Left kidney (tissue), 2 donors: ENCODE measurements around the gene RHCG. TPM values are rescaled to one million over a fixed set of nuclear protein-coding genes. Genes with fewer than 3 reads are reported as not detected.
"Not testable (repeated sequence)": the region's sequence is repeated elsewhere in the genome, so short reads cannot be mapped to it uniquely, and the experiment has no call there.

Source experiments
- DNase-seq: peaks from one replicate; pipeline ENCODE4 v3.0.0-alpha.2; 2013
- polyA plus RNA-seq: library from polyadenylated mRNA; unstranded; fragments of 120-200 nt; gene quantifications from one replicate; pipeline ENCODE4 v1.2.1, GENCODE V29; 2013; ENCODE audit not compliant: insufficient read length

Gene RHCG
- polyA plus RNA-seq, 1 donor, result 1.9 TPM

DNA sequence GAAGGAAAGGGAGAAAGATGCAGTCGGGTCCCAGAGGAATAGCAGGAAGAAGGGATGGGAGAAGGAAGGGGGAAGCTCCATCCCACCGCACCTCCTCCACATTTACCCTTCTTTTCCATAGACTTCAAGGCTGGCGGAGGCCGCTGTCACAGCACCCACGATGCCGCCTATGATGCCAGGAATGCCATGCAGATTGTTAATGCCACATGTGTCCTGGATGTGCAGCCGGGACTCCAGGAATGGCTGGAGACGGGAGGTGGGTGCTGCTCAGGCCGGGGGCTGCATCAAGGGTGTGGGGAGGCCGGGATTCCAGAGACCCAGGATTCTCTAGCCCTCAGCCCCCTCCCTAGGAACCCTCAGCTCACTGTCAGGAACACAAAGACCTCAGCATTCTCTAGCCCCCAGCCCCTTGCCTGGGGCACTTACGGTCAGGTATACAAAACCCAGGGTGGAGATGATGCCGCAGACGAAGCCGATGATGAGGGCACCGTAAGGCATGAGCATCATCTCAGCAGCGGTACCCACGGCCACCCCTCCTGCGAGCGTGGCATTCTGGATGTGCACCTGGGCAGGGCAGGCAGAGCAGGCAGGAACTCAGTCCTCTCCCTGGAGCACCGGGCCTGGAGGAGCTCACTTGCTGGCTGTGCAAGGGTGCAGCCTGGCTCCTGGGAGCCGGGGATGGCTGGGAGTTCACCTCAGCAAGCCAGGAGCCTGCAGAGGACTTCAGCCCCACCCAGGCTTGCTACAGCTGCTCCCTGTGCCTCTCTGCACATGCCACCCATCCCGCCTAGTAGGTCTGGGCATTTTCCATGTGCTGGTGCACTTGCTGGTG lies 18.8 kb downstream of the RHCG start:
- no peak for DNase-seq

DNA sequence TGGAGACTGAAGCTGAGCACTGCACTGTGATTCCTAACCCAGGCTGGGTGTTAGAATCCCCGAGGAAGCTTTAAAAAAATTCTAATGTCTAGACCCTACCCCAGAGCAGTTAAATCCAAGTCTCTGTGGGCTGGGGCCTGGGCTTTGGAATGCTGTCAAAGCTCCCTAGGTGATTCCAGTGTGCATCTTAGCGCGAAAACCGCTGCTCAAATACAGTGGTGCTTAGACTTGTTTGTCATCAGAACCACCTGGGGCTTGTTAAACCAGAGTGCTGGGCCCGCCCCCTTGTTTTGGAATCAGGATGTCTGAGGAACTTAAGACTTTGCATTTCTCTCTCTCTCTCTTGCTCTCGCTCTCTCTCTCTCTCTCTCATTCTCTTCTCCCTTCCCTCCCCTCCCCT lies 20.7 kb downstream of the RHCG start:
- DNase-seq, result no peak

DNA sequence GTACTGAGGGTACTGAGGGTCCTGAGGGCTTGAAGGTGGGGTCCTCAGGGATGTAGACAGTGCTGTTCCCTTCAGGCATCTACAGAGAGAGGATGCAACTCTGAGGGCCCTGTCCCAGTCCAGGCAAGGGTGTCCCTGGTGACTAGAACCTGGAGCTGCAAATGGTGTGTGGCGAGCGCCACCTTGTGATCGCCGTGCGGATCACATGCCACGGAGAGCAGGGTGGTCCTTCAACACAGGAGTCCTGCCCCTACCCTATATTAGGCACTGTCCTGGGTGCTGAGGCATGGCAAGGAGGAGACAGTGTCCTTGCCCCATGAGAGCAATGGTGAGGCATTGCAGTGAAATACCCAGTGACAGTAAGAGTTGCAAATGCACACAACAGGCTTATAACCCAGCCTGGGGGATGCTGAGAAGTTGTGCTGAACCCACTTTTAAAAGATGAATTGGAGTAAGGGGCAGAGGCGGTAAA lies 23.6 kb downstream of the RHCG start:
- DNase-seq, result no peak

DNA sequence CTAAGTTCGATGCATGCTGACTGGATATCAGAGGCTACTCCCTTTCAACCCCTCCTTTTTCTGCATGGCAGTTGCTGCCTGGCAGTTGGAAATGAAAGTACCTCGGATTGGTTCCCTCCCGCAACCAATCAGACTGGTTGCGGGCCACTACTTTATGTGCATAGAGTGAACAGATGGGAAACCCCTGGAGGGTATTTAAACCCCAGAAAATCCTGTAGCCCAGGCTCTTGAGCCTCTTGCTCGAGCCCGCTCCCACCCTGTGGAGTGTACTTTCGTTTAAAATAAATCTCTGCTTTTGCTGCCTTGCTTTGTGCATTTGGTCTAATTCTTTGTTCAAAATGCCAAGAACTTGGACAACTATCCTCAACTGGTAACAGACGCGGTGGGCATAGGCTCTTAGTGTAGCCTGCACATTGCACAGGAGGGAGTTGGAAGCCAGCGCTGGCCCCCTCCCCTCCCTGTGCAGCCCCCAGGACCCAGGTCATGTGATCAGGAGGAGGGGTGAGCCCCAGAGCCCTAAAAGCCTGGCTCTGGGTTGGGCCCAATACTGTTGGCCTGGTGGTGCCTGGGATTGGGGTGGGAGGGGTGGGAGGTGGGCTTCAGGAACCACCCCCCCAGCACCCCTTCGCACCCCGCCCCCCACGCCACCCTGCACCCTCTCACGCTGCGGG lies 26.8 kb downstream of the RHCG start:
- no peak for DNase-seq

DNA sequence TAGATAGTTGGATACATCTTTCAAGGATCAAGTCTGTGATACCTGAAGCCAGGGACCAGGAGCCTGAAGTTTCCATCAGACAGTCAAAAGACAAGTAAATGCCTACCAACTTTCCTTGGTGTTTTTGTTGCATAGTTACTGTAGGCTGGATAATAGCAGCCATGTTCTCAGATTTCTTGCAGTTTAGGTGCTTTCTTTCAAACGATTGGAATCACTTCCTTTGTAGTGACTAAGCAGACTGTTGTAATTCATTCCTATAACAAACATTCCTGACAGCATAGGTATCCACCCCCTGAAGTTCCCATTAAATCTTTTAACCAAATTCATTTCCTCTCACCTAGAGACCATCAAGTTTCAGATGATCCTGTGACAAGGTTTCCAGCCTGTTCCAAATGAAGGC lies 27.6 kb downstream of the RHCG start:
- DNase-seq, result not testable (repeated sequence)

DNA sequence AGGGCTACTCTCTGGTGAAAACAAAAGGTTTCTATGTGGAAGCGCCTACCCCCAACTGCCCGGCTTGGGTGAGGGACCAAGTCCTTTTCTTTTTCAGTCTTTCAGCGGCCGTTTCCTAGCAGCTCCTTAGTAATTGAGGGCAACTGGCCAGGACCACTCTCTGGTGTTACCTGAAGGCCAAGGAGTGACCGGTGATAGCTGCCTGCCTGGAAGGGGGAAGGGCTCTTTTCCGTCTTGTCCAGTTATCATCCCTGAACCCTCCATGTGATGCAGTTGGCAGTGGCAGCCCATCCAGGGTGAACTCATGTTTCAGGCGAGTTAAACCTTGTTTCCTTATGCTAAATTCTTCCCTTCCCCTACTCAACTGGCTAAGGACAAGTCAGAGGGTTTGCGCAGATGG lies 33.3 kb downstream of the RHCG start:
- DNase-seq, result no peak

DNA sequence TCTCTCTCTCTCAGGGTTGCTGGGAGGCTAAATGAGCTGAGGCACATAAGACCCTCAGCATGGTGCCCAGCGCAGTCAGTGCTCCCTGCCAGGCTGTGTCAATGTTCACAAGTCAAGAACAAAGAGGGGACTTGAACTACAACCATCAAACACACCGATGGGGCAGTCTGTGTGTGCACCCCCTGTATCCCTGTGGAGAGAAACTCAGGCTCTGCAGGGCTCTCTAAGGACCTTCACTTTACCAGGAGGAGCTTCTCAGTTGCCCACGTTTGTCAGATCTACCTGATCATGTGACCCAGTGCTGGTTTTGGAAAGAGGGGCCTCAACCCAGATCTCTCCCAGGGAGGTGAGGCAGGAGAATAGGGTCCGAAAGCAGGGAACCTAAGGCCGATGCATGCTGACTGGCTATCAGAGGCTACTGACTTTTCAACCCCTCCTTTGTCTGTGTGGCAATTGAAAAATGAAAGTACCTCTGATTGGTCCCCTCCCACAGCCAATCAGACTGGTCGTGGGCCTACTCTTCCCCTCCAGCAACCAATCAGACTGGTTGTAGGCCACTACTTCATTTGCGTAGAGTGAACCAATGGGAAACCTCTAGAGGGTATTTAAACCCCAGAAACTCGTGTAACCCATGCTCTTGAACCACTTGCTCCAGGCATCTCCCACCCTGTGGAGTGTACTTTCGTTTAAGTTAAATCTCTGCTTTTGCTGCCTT lies 34.0 kb downstream of the RHCG start:
- no peak for DNase-seq

DNA sequence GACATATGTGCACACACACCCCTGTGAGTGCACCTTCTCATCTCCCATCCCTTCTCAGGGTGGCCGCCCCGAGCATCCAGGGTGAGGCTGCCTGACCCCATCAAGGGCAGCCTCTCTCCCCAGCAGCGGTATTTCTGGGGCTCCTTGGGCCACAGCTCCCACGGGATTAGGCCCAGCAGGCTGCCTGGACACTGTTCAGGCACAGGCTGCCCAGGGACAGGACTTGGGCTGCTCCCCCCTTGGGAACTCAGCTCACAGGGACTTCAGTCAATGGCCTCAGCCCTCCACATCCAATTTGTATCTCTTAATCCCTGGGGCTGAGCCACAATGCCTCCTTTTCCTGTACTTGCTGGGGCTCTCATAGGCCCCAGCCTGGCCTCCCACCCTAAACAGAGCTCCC lies 35.0 kb downstream of the RHCG start:
- no peak for DNase-seq

DNA sequence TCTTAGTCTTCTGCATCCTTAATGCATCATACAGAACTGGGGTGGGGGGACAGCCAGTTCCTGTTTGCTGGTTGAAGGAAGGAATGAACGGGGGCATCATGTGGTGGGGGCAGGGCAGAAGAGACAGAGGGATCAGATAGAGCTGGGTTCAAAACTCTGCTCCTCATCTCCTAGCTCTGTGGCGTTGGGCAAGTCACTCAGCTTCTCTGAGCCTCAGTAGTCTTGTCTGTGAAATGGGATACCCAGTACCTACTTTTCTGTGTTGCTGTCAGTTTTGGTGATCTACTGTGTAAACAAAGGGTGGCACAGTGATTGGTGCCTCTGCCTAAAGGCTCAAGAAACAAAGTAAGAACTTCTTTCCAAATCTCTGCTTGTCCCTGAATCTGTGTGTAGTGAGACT lies 36.3 kb downstream of the RHCG start:
- no peak for DNase-seq

DNA sequence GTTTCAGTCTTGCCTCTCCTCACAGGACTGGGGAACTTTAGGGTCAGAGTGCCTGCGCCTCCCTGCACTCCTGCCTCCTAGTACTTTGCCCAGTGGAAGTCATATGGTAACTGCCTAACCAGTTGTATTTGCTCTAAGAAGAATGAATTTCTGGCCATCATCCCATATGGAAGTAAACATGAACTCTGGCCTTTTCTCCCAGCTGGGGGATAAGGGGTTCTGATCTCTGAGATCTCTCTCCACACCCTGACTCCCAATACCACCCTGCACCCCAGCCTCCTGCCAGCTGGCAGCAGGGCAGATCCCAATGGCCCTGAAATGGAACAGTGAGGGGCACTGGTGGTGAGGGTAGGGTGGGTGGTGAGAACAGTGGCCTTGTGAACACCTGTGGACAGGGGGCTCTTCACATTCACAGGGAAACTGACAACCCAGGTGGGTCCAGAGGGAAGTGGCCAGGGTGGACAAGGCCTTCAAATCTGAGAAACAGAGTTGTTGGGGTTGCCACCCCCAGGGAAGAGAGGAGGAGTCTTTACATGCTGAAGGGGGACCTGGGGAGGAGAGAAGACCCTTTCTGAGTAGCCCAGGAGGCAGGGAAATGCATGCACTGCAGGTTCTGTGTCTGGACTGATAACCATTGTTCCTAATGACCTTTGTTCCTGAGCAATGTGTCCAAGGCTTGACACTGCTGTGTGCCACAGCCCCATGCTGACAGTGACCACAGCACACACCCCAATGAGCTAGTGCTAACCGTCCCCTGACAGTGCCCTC lies 36.9 kb downstream of the RHCG start:
- DNase-seq, result no peak

DNA sequence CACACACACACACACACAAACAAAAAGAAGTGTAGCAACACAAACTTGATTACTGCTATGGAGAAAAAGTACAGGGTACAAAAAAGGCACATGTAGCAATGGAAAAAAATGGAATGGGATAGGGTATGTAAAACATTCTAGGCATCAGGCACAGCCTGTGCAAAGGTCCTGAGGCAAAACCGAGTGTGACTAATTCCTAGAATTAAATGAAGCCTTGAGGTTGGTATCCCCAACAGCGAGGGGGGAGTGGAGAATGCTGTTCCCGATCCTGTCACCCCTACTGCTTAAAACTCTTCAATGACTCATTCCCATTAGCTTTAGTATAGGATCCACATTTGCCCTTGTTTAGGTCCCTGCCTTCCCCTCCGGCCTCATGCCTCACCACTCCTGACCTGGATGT lies 37.9 kb downstream of the RHCG start:
- DNase-seq, result no peak

DNA sequence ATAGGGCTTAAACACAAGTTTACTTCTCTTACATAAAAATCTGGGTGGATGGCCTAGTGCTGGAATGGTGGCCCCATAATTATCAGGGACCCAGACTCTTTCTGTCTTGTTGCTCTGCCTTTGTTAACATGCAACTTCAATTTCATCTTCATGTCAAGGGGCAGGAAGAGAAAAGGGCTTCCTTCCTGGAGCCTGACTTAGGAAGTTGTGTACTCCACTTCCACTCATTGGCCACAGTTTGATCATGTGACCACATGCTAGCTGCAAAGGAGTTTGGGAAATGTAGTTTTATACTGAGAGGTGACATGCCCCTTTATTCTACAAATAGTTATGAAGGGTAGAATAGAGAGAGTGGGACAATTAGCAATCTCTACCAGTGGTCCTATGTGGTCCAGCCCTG lies 39.3 kb downstream of the RHCG start:
- DNase-seq, result no peak

DNA sequence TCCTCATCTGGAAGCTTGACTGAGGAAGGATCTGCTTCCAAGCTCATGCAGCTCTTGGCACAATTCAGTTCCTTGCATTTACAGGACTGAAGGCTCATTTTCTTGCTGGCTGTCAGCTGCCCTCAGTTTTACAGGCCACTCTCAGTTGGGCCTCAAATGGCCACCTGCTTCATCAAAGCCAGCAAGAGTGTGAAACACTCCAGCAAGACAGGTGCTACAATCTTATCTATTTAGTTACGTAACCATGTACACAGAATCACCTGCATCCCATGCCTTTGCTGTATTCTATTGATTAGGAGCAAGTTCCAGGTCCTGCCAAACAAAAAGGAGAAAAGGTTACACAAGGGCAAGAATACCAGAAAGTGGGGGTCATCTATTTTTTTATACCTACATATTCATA lies 40.8 kb downstream of the RHCG start:
- no peak for DNase-seq

DNA sequence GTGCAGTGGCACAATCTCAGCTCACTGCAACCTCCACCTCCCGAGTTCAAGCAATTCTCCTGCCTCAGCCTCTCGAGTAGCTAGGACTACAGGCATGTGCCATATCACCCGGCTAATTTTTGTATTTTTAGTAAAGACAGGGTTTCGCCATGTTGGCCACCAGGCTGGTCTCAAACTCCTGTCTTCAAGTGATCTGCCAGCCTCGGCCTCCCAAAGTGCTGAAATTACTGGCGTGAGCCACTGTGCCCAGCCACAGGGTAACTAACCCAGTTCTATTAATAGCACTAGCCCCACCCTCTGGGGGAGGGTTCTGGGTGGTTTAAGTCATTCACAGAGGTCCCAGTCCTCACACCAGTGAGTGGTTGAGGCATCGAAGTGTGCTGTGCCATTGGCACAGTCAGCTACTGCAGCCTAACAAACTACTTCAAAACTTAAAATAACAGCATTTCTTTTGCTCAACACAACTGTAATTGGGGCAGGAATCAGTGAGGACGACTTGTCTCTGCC lies 44.0 kb downstream of the RHCG start:
- no peak for DNase-seq

DNA sequence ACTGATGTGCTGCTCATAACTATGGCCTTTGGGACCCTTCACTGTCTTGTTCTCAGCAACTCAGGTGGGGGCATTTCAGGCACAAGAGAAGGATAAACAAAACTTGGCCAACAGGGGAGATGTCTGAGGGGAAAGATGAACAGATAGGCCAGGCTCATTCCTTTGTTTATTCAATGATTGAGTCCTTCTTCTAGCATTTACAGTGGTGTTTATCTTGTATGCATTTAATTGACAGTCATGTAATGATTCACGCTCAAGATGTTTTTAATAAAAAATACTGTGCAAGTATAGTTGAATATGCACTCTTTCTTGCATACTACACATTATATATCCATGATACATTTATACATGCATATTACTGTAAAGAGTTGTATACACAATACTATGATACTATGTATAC lies 44.5 kb downstream of the RHCG start:
- DNase-seq, result no peak

DNA sequence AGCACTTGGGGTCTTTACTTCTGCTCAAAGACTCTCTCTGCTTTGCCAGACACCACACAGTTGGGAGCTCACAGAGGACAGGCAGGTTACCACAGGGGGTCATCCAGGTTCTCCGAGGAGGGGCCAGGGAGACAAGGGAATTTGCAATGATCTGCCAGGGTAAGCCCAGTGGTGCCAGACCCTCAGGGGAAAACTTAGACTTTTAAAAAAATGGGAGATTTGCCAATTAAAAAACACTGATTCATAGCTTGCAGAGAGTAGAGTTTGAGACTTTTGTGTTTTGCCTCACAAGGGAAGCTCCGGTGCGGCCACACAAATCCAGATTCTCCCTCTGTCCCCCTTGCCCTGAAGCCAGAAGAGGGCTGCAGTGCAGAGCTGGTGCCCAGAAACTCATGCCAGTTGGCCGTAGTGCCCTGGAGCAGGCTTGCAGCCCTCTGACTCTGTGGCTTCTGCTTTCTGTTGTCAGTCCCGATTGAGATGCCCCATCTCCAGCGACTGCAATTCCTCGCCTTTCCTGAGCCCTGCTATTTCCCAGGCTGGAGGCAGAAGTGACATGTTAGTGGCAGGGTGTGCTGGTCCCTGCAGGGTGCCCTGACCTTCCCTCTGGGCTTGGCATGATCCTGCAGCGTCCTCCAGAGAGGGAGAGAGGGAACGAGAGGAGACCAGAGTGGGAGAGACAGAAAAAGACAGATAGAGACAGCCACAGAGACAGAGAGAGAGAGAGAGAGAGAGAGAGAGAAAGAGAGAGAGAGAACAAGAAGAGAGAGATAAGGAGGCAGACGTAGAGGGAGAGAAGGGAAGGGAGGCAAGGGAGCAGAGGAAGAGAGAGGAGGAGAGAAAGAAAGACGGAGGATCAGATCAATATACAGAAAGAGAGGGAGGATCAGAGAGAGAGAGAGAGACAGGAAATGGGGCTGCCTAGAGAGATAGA lies 46.0 kb downstream of the RHCG start:
- DNase-seq, result no peak

DNA sequence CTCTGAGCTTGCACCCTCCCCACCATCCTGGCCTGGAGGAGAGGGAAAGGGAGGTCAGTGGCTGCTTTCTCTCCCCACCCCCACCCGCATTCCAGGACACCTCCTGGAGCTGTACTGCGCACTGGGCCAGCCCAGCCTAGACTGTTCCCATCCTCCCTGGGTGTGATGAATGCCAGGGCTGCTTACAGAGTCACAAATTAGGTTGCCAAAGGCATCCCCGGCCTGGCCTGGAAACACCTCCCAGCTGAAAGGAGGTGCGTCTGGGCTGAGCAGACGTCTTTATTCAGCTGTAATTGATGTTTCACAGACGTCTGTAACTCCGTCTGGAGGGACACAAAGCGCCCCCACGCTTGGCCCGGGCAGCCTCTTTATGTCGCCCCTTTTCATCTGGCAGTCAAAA lies 47.6 kb downstream of the RHCG start:
- no peak for DNase-seq

DNA sequence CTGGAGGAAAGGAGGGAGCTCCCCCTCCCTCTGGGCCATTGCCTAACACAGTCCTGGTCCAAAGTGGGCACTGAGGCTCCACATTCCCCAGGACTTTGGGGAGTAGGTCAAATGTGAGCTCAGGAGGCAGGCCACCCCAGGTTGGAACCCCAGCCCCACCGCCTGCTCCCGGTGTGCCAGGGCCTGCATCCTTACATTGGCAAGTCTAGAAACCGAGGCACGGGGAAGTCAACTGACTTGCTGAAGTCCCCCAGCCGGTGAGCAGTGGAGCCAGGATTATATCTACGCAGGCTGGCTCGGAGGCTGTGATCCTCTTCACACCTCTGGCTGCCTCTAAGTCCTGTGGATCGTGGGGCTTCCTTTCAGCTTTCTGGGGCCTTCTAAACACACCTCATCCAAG lies 48.7 kb downstream of the RHCG start:
- no peak for DNase-seq

DNA sequence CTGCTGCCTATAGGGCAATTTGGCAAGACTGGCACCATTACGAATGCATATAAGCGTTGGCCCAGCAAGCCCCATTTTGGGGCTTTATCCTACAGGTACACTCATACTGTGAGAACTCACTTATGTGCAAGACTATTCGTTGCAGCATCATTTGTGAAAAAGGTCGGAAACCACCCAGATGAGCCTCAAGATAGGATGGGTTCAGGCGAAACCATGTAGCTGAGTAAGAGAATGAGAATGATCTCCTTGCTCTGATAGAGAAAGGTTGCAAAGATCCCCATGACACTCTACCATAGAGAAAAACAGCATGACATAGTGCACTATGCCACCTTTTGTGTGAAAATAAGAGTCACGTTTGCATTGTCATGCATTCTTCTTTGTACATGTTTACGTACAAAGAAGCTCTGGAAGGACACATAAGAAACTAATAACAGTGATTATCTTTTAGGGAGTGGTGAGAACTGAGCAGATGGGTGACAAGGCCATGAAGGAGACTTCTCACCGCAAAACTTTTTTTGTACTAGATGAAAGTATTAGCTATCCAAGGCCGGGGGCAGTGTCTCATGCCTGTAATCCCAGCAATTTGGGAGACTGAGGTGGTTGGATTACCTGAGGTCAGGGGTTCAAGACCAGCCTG lies 50.0 kb downstream of the RHCG start:
- DNase-seq, result no peak

DNA sequence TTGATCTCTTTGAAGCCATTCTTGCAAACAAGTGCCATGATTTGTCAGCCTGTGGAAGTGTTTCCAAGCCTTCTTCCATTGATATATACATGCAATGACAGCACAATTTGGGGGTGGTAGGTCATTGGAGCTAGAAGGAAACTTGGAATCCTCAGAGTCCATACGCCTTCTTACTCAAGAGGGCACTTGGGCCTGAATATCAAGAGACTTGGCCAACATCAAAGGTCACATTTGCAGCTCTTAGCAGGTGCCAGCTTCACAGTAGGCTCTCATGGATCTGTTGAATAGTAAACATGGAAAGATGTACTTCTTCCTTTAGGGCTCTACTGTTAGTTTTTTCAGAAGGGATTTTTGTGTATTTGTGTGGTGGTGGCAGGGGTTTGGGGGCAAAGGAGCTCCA lies 50.9 kb downstream of the RHCG start:
- no peak for DNase-seq
